A673 (cell line): Measurements from ENCODE around the gene MOV10. TPM values are rescaled to one million over a fixed set of nuclear protein-coding genes. Genes with fewer than 3 reads are reported as not detected.

Experiments
- BruUV-seq: library from RNA; stranded (reverse); fragments of 400-500 nt; replicated peaks from 2 replicates; lab custom pipeline; 2021; lab: Mats Ljungman, UMichigan
- CTCF ChIA-PET: fragments of 300-600 bp; sonication (Branson Sonifier 250); formaldehyde crosslinking; loops from one replicate; lab custom pipeline; 2022; ENCODE audit warnings: antibody characterized with exemption; lab: Charles Lee
- POLR2A ChIA-PET: fragments of 300-600 bp; sonication (Branson Sonifier 250); formaldehyde crosslinking; loops from one replicate; lab custom pipeline; 2022; ENCODE audit warnings: antibody characterized with exemption; ENCODE audit not compliant: low non-redundant PET; lab: Charles Lee
- DNase-seq: peaks from one replicate; pipeline ENCODE4 v3.0.0-alpha.2; 2015; ENCODE audit warnings: low spot score
- H3K27ac ChIP-seq: fragments of 200-600 bp; sonication (generic); 2 replicates; pipeline ENCODE4 v1.5.1; 2016; ENCODE audit warnings: mixed run types, low read depth, mild to moderate bottlenecking, mixed read lengths, antibody characterized with exemption, low read length; ENCODE audit not compliant: poor library complexity, severe bottlenecking
- H3K27me3 ChIP-seq: fragments of 200-600 bp; sonication (generic); replicated peaks from 2 replicates; pipeline ENCODE4 v1.6.1; 2017; ENCODE audit warnings: mixed run types, low read depth, mild to moderate bottlenecking, mixed read lengths, antibody characterized with exemption, low read length; ENCODE audit not compliant: insufficient read depth, poor library complexity
- H3K36me3 ChIP-seq: fragments of 200-600 bp; sonication (generic); 2 replicates; pipeline ENCODE4 v1.6.1; 2016; ENCODE audit warnings: mixed run types, mild to moderate bottlenecking, mixed read lengths, antibody characterized with exemption, low read length; ENCODE audit not compliant: insufficient read depth, poor library complexity, severe bottlenecking
- H3K4me1 ChIP-seq: fragments of 200-600 bp; sonication (generic); 2 replicates; pipeline ENCODE4 v1.6.1; 2017; ENCODE audit warnings: mixed run types, mild to moderate bottlenecking, mixed read lengths, antibody characterized with exemption, low read length; ENCODE audit not compliant: insufficient read depth, poor library complexity, severe bottlenecking
- H3K4me3 ChIP-seq: fragments of 200-600 bp; sonication (generic); 2 replicates; pipeline ENCODE4 v1.5.1; 2016; ENCODE audit warnings: low read depth, mixed run types, mild to moderate bottlenecking, mixed read lengths, low read length; ENCODE audit not compliant: poor library complexity, severe bottlenecking
- H3K9me3 ChIP-seq: fragments of 200-600 bp; sonication (generic); 2 replicates; pipeline ENCODE4 v1.6.1; 2016; ENCODE audit warnings: mixed run types, low read depth, mild to moderate bottlenecking, mixed read lengths, antibody characterized with exemption, low read length; ENCODE audit not compliant: poor library complexity, severe bottlenecking
- CTCF ChIP-seq: fragments of 300-800, 200-600 bp; sonication (generic); conservative IDR thresholded peaks from 2 replicates; pipeline ENCODE4 v1.5.1; 2017; ENCODE audit warnings: low read depth, mild to moderate bottlenecking, antibody characterized with exemption, low read length, moderate library complexity, mixed read lengths
- EZH2 ChIP-seq: fragments of 200-600 bp; sonication (generic); IDR thresholded peaks from 2 replicates; pipeline ENCODE4 v1.6.1; 2017; ENCODE audit warnings: borderline replicate concordance, low read depth, mild to moderate bottlenecking, mixed read lengths, antibody characterized with exemption, low read length; ENCODE audit not compliant: poor library complexity, severe bottlenecking
- intact Hi-C: fragments of 100-400 bp; cut with micrococcal nuclease; formaldehyde crosslinking; loops from one replicate; pipeline ENCODE4 v1.10.0; 2022; ENCODE audit not compliant: unreplicated experiment
- total RNA-seq: library from RNA; stranded (reverse); gene quantifications from 2 replicates; pipeline ENCODE4 v1.2.3, GENCODE V29; 2021

Gene MOV10
- total RNA-seq, 1 experiment from 2014 or later = 87.1 TPM

GRCh38 chr1:112695276-112695675, 20.8 kb downstream of the MOV10 start:
- intact Hi-C loops = no loop called here
- H3K27me3 ChIP-seq = no peaks in the 10 kb centered on the region
- H3K36me3 ChIP-seq = peaks cover 70% of the 10 kb centered on the region
- TF ChIP-seq EZH2 = no peak
- no peak for TF ChIP-seq CTCF
- H3K27ac ChIP-seq = no peak overlapping the region
- DNase-seq = no peak
- no peak overlapping the region for H3K4me3 ChIP-seq
- ChIA-PET POLR2A (no interaction called here), CTCF (no interaction called here)
- no TSS peak for BruUV-seq
- peaks cover 5% of the 10 kb centered on the region for H3K4me1 ChIP-seq
- H3K9me3 ChIP-seq = no peaks in the 10 kb centered on the region

GRCh38 chr1:112696578-112697314, 22.3 kb downstream of the MOV10 start:
- H3K36me3 ChIP-seq = peaks cover 68% of the 10 kb centered on the region
- POLR2A ChIA-PET = no interaction called here
- peaks cover 20% of the 10 kb centered on the region for H3K4me1 ChIP-seq
- TF ChIP-seq CTCF (no peak), EZH2 (no peak)
- no peaks in the 10 kb centered on the region for H3K27me3 ChIP-seq
- no peak overlapping the region for H3K27ac ChIP-seq
- CTCF ChIA-PET = no interaction called here
- no peaks in the 10 kb centered on the region for H3K9me3 ChIP-seq
- DNase-seq = no peak
- no TSS peak for BruUV-seq
- H3K4me3 ChIP-seq = no peak overlapping the region
- intact Hi-C loops = no loop called here

- intact Hi-C loops = no loop called here
- CTCF ChIA-PET = no interaction called here
Measured at GRCh38 chr1:112697781-112698201, 23.3 kb downstream of the MOV10 start.

More at GRCh38 chr1:112697781-112698201, 23.3 kb downstream of the MOV10 start:
- TF ChIP-seq EZH2 (no peak), CTCF (no peak)
- Histone ChIP-seq H3K4me3 (no peak overlapping the region), H3K9me3 (no peaks in the 10 kb centered on the region), H3K27ac (no peak overlapping the region), H3K4me1 (peaks cover 20% of the 10 kb centered on the region), H3K27me3 (no peaks in the 10 kb centered on the region), H3K36me3 (peaks cover 58% of the 10 kb centered on the region)
- POLR2A ChIA-PET = no interaction called here
- BruUV-seq = no TSS peak
- no peak for DNase-seq
